ENCODE measurements around the gene ANK2. TPM values are rescaled to one million over a fixed set of nuclear protein-coding genes. Genes with fewer than 3 reads are reported as not detected.

ANK2 gene
- total RNA-seq, 2 experiments from 2014 or later: 0.36 TPM; not detected in 1

GRCh38 chr4:113145147-113145518 is 95.7 kb downstream of the ANK2 start:
- no peak overlapping the region for H3K4me3 Mint-ChIP-seq
- H3K36me3 ChIP-seq (ENCODE audit: insufficient read depth, low read length): no peaks in the 10 kb centered on the region
- POLR2A ChIA-PET: no interaction called here
- no peaks in the 10 kb centered on the region for H3K27me3 ChIP-seq (ENCODE audit: control insufficient read depth in 1 of 2, insufficient read depth in 2 of 2, low read length in 2 of 2)
- no peak overlapping the region for H3K4me3 ChIP-seq (ENCODE audit: low read length)
- H3K9me3 Mint-ChIP-seq: no peaks in the 10 kb centered on the region
- DNase-seq (no peak), ATAC-seq (ENCODE audit: poor library complexity) (no peak)
- H3K27me3 Mint-ChIP-seq: peaks cover 8% of the 10 kb centered on the region
- no peak overlapping the region for H3K27ac Mint-ChIP-seq
- no peaks in the 10 kb centered on the region for H3K4me1 Mint-ChIP-seq (ENCODE audit: low read depth)
- intact Hi-C loops (cut with DNase I, micrococcal nuclease): no loop called here
- CTCF ChIA-PET: no interaction called here
- H3K9me3 ChIP-seq (ENCODE audit: control insufficient read depth in 1 of 2, insufficient read depth in 1 of 2, low read length in 2 of 2): no peaks in the 10 kb centered on the region
- TF ChIP-seq, protein P1, sequence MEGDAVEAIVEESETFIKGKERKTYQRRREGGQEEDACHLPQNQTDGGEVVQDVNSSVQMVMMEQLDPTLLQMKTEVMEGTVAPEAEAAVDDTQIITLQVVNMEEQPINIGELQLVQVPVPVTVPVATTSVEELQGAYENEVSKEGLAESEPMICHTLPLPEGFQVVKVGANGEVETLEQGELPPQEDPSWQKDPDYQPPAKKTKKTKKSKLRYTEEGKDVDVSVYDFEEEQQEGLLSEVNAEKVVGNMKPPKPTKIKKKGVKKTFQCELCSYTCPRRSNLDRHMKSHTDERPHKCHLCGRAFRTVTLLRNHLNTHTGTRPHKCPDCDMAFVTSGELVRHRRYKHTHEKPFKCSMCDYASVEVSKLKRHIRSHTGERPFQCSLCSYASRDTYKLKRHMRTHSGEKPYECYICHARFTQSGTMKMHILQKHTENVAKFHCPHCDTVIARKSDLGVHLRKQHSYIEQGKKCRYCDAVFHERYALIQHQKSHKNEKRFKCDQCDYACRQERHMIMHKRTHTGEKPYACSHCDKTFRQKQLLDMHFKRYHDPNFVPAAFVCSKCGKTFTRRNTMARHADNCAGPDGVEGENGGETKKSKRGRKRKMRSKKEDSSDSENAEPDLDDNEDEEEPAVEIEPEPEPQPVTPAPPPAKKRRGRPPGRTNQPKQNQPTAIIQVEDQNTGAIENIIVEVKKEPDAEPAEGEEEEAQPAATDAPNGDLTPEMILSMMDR (IDR thresholded peaks at IDR 0.05): no peak
- H3K27ac ChIP-seq (ENCODE audit: low read depth in 1 of 2, low read length in 2 of 2): no peak overlapping the region
- no peaks in the 10 kb centered on the region for H3K4me1 ChIP-seq (ENCODE audit: insufficient read depth, low read length)
- no peaks in the 10 kb centered on the region for H3K36me3 Mint-ChIP-seq (ENCODE audit: low read depth)

DNA sequence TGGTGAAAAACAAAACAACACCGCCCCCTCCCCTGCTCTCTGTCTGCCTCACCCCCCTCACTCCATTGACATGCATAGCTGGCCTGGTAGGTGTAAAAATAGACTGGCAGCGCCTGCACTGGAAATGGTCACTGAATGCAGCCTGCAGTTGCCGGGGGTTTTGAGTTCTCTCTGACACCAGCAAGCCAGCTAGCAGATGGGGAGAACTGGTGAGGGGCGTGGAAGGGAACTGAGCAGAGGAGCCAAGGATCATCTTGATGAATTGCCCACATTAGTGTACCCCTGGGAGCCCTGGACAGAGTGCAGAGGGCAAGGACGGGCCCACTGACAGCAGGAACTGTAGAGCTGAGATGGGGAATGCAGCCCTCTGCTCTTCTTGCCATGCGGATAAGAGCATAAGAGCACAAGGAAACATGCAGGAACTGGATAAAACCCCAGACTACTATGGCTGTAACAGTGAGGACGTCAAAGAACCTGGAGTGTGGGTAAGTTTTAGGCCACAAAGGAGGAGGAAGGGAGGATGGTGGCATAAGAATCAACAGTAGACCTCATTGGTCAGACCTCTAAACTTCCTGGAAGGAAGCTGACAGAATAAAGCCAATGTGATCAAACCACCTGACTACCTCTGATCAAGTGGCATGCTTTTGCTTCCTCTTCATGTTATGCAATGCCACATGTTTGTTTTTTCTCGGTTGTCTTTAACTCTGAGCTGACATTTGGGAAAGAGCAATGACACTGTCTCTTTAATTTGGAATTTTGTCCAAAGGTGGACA is 96.3 kb downstream of the ANK2 start:
- no peaks in the 10 kb centered on the region for H3K4me1 Mint-ChIP-seq (ENCODE audit: low read depth)
- H3K27ac ChIP-seq (ENCODE audit: low read depth in 1 of 2, low read length in 2 of 2): no peak overlapping the region
- no peak overlapping the region for H3K4me3 Mint-ChIP-seq
- no peak overlapping the region for H3K4me3 ChIP-seq (ENCODE audit: low read length)
- CTCF ChIA-PET: no interaction called here
- no peaks in the 10 kb centered on the region for H3K9me3 ChIP-seq (ENCODE audit: control insufficient read depth in 1 of 2, insufficient read depth in 1 of 2, low read length in 2 of 2)
- no peaks in the 10 kb centered on the region for H3K27me3 ChIP-seq (ENCODE audit: control insufficient read depth in 1 of 2, insufficient read depth in 2 of 2, low read length in 2 of 2)
- no peaks in the 10 kb centered on the region for H3K36me3 ChIP-seq (ENCODE audit: insufficient read depth, low read length)
- DNase-seq: no peak
- POLR2A ChIA-PET: no interaction called here
- H3K36me3 Mint-ChIP-seq (ENCODE audit: low read depth): no peaks in the 10 kb centered on the region
- H3K4me1 ChIP-seq (ENCODE audit: insufficient read depth, low read length): no peaks in the 10 kb centered on the region
- intact Hi-C loops (cut with DNase I, micrococcal nuclease): no loop called here
- TF ChIP-seq, protein P1 (IDR thresholded peaks at IDR 0.05): no peak
- H3K27me3 Mint-ChIP-seq: peaks cover 8% of the 10 kb centered on the region
- no peak overlapping the region for H3K27ac Mint-ChIP-seq
- H3K9me3 Mint-ChIP-seq: no peaks in the 10 kb centered on the region
- no peak for ATAC-seq (ENCODE audit: poor library complexity)

DNA sequence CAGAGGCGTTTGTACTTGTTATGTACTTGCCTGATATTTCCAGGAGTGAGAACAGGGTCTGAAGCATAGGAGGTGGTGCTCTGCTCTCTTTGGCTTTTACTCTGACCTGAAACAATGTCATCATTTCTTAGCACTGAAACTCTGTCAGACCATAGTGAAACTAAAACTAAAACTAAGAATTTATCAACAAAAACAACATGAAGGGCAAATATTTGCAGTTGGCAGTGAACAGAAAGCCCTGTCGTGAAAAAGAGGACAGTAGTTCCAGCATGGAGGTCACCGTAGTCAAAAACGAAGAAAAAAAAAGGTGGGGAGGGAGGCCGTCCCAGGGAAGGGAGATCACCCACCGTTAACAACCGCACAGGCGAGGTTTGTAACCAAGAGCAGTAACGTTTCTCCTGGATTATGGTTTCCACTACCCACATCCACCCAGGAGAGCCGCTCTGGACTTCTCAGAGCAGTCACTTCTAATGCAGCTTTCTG is 97.5 kb downstream of the ANK2 start:
- Histone ChIP-seq H3K4me3 (ENCODE audit: low read length) (no peak overlapping the region), H3K36me3 (ENCODE audit: insufficient read depth, low read length) (no peaks in the 10 kb centered on the region), H3K9me3 (ENCODE audit: control insufficient read depth in 1 of 2, insufficient read depth in 1 of 2, low read length in 2 of 2) (no peaks in the 10 kb centered on the region), H3K4me1 (ENCODE audit: insufficient read depth, low read length) (no peaks in the 10 kb centered on the region), H3K27ac (ENCODE audit: low read depth in 1 of 2, low read length in 2 of 2) (no peak overlapping the region), H3K27me3 (ENCODE audit: control insufficient read depth in 1 of 2, insufficient read depth in 2 of 2, low read length in 2 of 2) (no peaks in the 10 kb centered on the region)
- no peaks in the 10 kb centered on the region for H3K36me3 Mint-ChIP-seq (ENCODE audit: low read depth)
- ATAC-seq (ENCODE audit: poor library complexity) (no peak), DNase-seq (no peak)
- peaks cover 8% of the 10 kb centered on the region for H3K27me3 Mint-ChIP-seq
- intact Hi-C loops (cut with DNase I, micrococcal nuclease): no loop called here
- TF ChIP-seq, protein P1 (IDR thresholded peaks at IDR 0.05): no peak
- no peaks in the 10 kb centered on the region for H3K4me1 Mint-ChIP-seq (ENCODE audit: low read depth)
- no peak overlapping the region for H3K27ac Mint-ChIP-seq
- ChIA-PET POLR2A (no interaction called here), CTCF (no interaction called here)
- no peaks in the 10 kb centered on the region for H3K9me3 Mint-ChIP-seq
- no peak overlapping the region for H3K4me3 Mint-ChIP-seq

Data from CD4-positive, alpha-beta T cell (primary cell).